PC-3 (cell line): ENCODE data around the gene ELOVL5. TPM values are rescaled to one million over a fixed set of nuclear protein-coding genes. Genes with fewer than 3 reads are reported as not detected.

Source experiments
- ATAC-seq: fragments of 200-7000 bp; cut with Tn5 transposase; 2 replicates; pipeline ENCODE4 v1.9.1; 2020; ENCODE audit warnings: mild to moderate bottlenecking, moderate library complexity
- BruUV-seq: library from RNA; stranded (reverse); fragments of 400-500 nt; replicated peaks from 2 replicates; lab custom pipeline; 2021; lab: Mats Ljungman, UMichigan
- CTCF ChIA-PET: fragments of 300-600 bp; sonication (Branson Sonifier 250); formaldehyde crosslinking; loops from one replicate; lab custom pipeline; 2022; ENCODE audit warnings: antibody characterized with exemption; lab: Charles Lee
- POLR2A ChIA-PET: fragments of 300-600 bp; sonication (Branson Sonifier 250); formaldehyde crosslinking; loops from one replicate; lab custom pipeline; 2022; ENCODE audit warnings: antibody characterized with exemption; ENCODE audit not compliant: unreplicated experiment; lab: Charles Lee
- DNase-seq: peaks from one replicate; pipeline ENCODE4 v3.0.0-alpha.2; 2015
- H2AFZ ChIP-seq: fragments of 300-600 bp; sonication (generic); 2 replicates; pipeline ENCODE4 v1.6.0; 2016; ENCODE audit warnings: antibody characterized with exemption, low read length
- H3F3A ChIP-seq: fragments of 300-600 bp; sonication (generic); one replicate; pipeline ENCODE4 v1.6.0; 2017; ENCODE audit warnings: antibody characterized with exemption, low read length, control low read depth, mild to moderate bottlenecking; ENCODE audit not compliant: unreplicated experiment
- H3K27ac ChIP-seq: fragments of 300-600 bp; sonication (generic); 2 replicates; pipeline ENCODE4 v1.5.1; 2016; ENCODE audit warnings: mild to moderate bottlenecking, low read length
- H3K27me3 ChIP-seq: fragments of 300-600 bp; sonication (generic); 2 replicates; pipeline ENCODE4 v1.6.1; 2016; ENCODE audit warnings: low read length, mixed read lengths
- H3K36me3 ChIP-seq: fragments of 300-600 bp; sonication (generic); 2 replicates; pipeline ENCODE4 v1.6.1; 2016; ENCODE audit warnings: low read depth, mixed run types, low read length, mixed read lengths
- H3K4me1 ChIP-seq: fragments of 300-600 bp; sonication (generic); 2 replicates; pipeline ENCODE4 v1.5.1; 2016; ENCODE audit warnings: low read length; ENCODE audit not compliant: insufficient read depth
- H3K4me2 ChIP-seq: fragments of 300-600 bp; sonication (generic); 2 replicates; pipeline ENCODE4 v1.6.0; 2016; ENCODE audit warnings: low read length
- H3K4me3 ChIP-seq: fragments of 300-600 bp; sonication (generic); 2 replicates; pipeline ENCODE4 v1.5.1; 2016; ENCODE audit warnings: mild to moderate bottlenecking, low read length, mixed read lengths
- H3K79me2 ChIP-seq: fragments of 300-600 bp; sonication (generic); 2 replicates; pipeline ENCODE4 v1.6.1; 2017; ENCODE audit warnings: low read length, mixed read lengths
- H3K9ac ChIP-seq: fragments of 300-600 bp; sonication (generic); 2 replicates; pipeline ENCODE4 v1.6.0; 2016; ENCODE audit warnings: mild to moderate bottlenecking, low read length
- H3K9me2 ChIP-seq: fragments of 300-600 bp; sonication (generic); replicated peaks from 2 replicates; pipeline ENCODE4 v1.6.1; 2016; ENCODE audit warnings: mixed run types, low read length, mixed read lengths
- H3K9me3 ChIP-seq: fragments of 300-600 bp; sonication (generic); 2 replicates; pipeline ENCODE4 v1.6.1; 2016; ENCODE audit warnings: low read length, mixed read lengths
- H4K20me1 ChIP-seq: fragments of 300-600 bp; sonication (generic); 2 replicates; pipeline ENCODE4 v1.6.1; 2016; ENCODE audit warnings: low read length, mixed read lengths
- CTCF ChIP-seq: fragments of 300-600 bp; sonication (generic); conservative IDR thresholded peaks from 2 replicates; pipeline ENCODE4 v1.5.1; 2017; ENCODE audit warnings: antibody characterized with exemption, low read depth, mild to moderate bottlenecking, low read length
- EZH2 ChIP-seq: fragments of 300-600 bp; sonication (generic); IDR thresholded peaks from one replicate; pipeline ENCODE4 v1.6.1; 2017; ENCODE audit warnings: antibody characterized with exemption, mild to moderate bottlenecking, low read length; ENCODE audit not compliant: unreplicated experiment
- EZH2phosphoT487 ChIP-seq: fragments of 300-600 bp; sonication (generic); IDR thresholded peaks from 2 replicates; pipeline ENCODE4 v1.6.1; 2018; ENCODE audit warnings: mild to moderate bottlenecking, antibody characterized with exemption, low read length, borderline replicate concordance
- intact Hi-C: fragments of 100-400 bp; cut with micrococcal nuclease; formaldehyde crosslinking; loops from 2 replicates; pipeline ENCODE4 v1.9.0; 2023
- total RNA-seq: library from RNA; depleted of rRNA; stranded (reverse); fragments of >200 nt; gene quantifications from 2 replicates; pipeline ENCODE4 v1.2.3, GENCODE V29; 2014

Gene ELOVL5
- total RNA-seq, 1 experiment from 2014 or later, result 62.7 TPM

- no peak for TF ChIP-seq CTCF
- no peak for TF ChIP-seq EZH2phosphoT487
- TF ChIP-seq EZH2, result no peak
- Histone ChIP-seq H3K36me3 (no peaks in the 10 kb centered on the region), H3K9me3 (no peaks in the 10 kb centered on the region), H3K27ac (no peak overlapping the region), H3K9me2 (no peaks in the 10 kb centered on the region), H3F3A (no peaks in the 10 kb centered on the region), H3K9ac (no peak overlapping the region), H3K27me3 (no peaks in the 10 kb centered on the region), H2AFZ (no peak overlapping the region), H3K4me3 (no peak overlapping the region), H3K4me1 (peaks cover 33% of the 10 kb centered on the region), H4K20me1 (0 out of 2 replicates have a peak, but pooled peaks cover 3% of the 10 kb centered on the region), H3K79me2 (peaks cover 99% of the 10 kb centered on the region), H3K4me2 (no peak overlapping the region)
- no TSS peak for BruUV-seq
- POLR2A ChIA-PET, result no interaction called here
- CTCF ChIA-PET, result no interaction called here
- intact Hi-C loops, result no loop called here
- ATAC-seq, result no peak
- no peak for DNase-seq
Observed at GRCh38 chr6:53312355-53312754, 36.4 kb downstream of the ELOVL5 start.

- intact Hi-C loops, result no loop called here
Observed at GRCh38 chr6:53311586-53311935, 37.2 kb downstream of the ELOVL5 start.

More at GRCh38 chr6:53311586-53311935, 37.2 kb downstream of the ELOVL5 start:
- ATAC-seq (no peak), DNase-seq (no peak)
- no peaks in the 10 kb centered on the region for H3K36me3 ChIP-seq
- CTCF ChIA-PET, result no interaction called here
- no peak overlapping the region for H3K4me2 ChIP-seq
- no peak overlapping the region for H3K27ac ChIP-seq
- H2AFZ ChIP-seq, result no peak overlapping the region
- POLR2A ChIA-PET, result no interaction called here
- no peak overlapping the region for H3K9ac ChIP-seq
- H4K20me1 ChIP-seq, result 0 out of 2 replicates have a peak, but pooled peaks cover 3% of the 10 kb centered on the region
- no peak for TF ChIP-seq CTCF
- no peak for TF ChIP-seq EZH2
- TF ChIP-seq EZH2phosphoT487, result no peak
- BruUV-seq, result no TSS peak
- H3K9me2 ChIP-seq, result no peaks in the 10 kb centered on the region
- no peak overlapping the region for H3K4me3 ChIP-seq
- no peaks in the 10 kb centered on the region for H3K9me3 ChIP-seq
- H3K4me1 ChIP-seq, result peaks cover 40% of the 10 kb centered on the region
- H3F3A ChIP-seq, result no peaks in the 10 kb centered on the region
- H3K27me3 ChIP-seq, result no peaks in the 10 kb centered on the region
- H3K79me2 ChIP-seq, result peaks cover 98% of the 10 kb centered on the region
